ENCODE measurements around the gene MAP3K5.

The MAP3K5 gene

GRCh38 chr6:136566007-136566487, 226.2 kb downstream of the MAP3K5 start:
- no peak for DNase-seq

GRCh38 chr6:136564180-136564579, 228.1 kb downstream of the MAP3K5 start:
- DNase-seq = no peak

DNA sequence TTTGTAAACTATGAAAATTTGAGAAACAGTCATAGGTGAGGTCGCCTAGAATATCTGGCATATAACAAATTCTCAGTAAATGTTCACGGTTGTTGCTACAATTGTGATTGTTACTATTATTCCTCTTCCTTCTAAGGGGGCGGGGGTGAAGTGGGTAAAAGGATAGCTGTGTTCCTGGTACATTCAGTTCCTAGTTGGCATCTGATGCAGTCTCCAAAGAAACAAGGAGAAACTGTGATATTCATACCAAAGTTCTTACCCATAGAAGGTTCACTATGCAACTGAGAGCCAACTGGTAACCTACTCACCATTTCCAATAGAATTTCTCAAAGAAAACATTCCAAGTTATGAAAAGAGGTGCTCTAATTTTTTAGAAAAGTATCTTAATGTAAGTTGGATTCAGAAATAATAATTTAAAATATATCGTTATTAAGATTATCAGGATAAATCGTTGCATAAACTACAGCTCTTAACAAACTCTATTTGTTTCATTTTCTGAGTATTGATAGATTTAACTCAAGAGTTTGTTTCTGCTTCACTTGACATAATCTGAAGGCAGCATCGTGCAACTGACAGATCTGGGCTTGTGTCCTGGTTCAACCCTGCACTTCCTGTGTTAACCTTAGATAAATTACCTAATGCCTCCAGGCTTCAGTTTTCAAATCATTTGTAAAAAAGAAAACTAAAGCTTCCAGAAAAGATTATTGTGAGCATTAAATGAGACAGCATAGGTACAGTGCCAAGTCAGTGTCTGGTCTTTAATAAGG, 228.7 kb downstream of the MAP3K5 start:
- DNase-seq = no peak

DNA sequence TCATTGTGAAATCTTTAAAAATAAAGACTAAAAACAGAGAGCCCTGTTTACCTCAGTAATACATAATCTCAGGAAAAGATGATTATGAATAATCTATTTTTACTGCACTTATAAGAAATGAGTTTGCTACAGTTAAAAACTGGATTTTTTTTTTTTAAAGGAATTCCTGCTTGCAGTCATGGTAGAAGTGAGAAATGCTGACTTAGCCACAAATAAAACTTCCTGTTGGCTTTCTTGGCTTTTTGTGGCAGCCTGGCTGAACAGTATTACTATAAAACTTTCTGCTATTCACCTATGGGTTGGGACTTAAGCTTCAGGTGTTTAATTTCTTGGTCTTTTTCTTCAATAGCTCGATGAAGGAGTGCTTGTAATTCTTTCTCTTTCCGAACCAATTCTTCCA, 230.1 kb downstream of the MAP3K5 start:
- DNase-seq = no peak

DNA sequence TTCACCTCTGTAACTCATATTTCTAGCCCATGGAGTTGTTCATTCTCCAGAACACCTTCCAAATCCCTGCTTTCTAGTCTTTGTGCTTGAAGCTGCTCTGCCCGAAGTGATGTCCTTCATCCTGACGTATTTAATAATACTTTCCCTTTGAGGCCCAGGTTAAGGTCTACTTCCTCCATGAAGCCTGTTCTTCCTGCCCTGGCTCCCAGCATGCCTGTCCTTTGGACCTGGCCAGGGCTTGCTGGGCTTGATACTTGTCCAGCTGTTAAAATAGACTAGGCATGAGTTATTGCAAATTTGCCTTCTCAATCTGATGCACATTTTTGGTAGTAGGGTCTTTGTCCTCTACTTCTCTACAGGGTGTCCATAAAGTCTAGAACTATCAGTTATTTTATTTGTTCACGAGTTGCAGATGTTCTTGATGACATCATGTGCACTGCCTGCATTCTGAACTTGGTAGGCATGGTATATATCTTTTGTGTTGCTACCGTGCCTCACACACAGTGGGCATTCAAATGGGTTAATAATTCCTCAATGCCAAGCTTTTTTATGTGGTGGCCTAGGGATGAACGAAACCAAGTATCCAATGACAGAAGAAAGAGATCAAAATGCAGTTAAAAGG, 239.0 kb downstream of the MAP3K5 start:
- DNase-seq = no peak

- DNase-seq = no peak
Observed at GRCh38 chr6:136552054-136552453, 240.2 kb downstream of the MAP3K5 start.

- DNase-seq = no peak
Observed at GRCh38 chr6:136551103-136551502, 241.2 kb downstream of the MAP3K5 start.

GRCh38 chr6:136550330-136551071, 241.8 kb downstream of the MAP3K5 start, which contains the start of gene MAP7:
MAP7 (minus strand) TSS chr6:136550422; CDS start chr6:136550408, 14 bp downstream.
- peak; percentile 48 to 60 for DNase-seq

DNA sequence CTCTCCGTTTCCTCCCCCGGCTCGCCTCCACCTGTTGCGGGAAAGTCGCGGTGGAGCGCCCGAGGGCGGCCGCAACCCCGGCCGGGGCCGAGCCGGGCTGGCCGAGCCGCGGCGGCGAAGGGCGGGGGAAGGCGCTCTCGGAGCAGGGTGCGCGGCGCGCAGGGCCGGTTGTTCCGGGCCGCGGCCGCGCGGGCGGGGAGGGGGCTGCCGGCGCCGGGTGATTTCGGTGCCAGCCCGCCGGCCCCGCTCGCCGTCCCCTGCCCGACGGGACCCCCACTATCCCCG, 242.3 kb downstream of the MAP3K5 start:
- peak in 1 of 2 donors; percentile 3 for DNase-seq

GRCh38 chr6:136549300-136550044, 242.8 kb downstream of the MAP3K5 start:
- peak in 1 of 2 donors; percentile 2 for DNase-seq

- DNase-seq = no peak
Observed at GRCh38 chr6:136548582-136549299, 243.5 kb downstream of the MAP3K5 start.

DNA sequence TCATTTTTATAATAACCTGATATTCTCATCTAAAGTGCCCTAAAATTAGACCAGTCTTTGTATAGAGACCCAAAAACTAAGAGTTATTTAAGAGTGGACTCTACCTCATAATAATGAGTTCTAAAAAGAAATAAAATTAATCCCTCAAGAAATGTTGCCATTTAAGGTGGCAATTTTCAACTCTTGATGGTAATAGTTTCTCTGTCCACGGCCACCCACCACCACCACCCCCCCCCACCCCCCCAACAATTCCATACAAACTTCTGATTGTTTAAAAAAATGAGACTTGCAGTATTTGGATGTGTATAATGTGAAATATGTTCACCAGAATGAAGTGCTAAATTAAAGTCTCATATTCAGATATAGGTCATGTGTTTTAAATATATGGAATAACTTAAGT, 244.4 kb downstream of the MAP3K5 start:
- no peak for DNase-seq

GRCh38 chr6:136547336-136547735, 244.9 kb downstream of the MAP3K5 start:
- no peak for DNase-seq

- no peak for DNase-seq
Observed at GRCh38 chr6:136546331-136546730, 245.9 kb downstream of the MAP3K5 start.

DNA sequence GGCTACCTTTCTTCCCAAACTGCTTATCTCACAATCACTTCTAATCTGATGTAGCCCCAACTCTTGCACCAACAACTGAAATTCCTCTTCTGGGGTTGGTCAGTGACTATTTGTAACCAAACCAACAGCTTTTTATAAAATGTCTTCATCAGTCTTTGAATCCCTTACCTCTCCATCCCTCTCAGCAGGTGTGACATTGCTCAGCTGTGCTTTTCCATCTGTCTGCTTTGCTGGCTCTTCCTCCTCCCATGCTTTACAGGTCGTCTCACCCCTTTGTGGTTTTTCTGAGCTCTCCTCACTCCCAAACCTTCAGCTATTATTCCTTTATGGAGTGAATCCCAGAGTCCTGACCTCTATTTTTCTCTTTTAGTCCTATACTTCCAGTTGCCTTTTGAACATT, 248.0 kb downstream of the MAP3K5 start:
- DNase-seq = no peak

DNA sequence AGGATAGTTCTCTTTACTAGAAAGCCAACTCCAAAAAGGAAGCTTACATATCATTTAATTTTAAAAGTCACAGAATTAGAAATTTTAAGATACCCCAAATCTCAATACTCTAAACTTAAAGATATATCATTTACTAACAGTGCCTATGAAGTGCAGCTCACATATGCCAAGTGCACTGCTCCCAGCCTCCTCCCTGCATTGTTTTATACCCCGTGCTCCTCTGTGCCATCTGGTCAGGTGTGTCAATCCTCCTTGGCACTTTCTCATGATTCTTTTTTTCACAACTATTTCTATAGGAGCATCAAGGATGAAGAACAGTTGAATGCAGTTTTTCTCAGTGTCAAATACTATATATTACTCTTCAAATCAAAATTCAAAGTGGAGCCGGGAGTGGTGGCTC, 250.9 kb downstream of the MAP3K5 start:
- no peak for DNase-seq

- no peak for DNase-seq
Observed at GRCh38 chr6:136539967-136540652, 252.2 kb downstream of the MAP3K5 start.

- no peak for DNase-seq
Observed at GRCh38 chr6:136538836-136539235, 253.4 kb downstream of the MAP3K5 start.

DNA sequence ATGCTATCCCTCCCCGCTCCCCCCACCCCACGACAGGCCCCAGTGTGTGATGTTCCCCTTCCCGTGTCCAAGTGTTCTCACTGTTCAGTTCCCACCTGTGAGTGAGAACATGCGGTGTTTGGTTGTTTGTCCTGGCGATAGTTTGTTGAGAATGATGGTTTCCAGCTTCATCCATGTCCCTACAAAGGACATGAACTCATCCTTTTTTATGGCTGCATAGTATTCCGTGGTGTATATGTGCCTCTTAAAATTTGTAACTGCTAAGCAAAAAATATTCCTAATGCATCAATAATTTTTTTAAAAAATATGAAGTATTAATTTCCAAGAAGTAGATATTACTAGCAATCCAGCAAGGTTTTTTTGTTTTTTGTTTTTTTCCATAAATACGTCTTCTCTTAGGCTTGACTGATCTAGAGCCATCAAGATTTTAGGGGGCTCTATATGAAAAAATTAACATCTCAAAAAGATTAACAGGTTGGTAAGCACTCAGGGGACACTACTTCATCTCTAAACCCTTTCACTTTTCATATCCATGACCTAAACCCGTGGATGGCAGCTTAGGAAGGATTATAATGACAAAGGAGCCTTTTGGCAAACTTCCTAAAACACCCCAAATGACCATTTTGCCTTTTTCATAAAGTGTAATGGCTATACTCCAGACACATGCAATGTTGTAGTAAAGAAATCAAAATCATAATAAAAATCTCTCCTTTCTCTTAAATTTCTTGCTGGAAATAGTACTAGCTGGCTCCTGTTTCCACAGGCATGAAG, 256.2 kb downstream of the MAP3K5 start:
- DNase-seq = no peak

DNA sequence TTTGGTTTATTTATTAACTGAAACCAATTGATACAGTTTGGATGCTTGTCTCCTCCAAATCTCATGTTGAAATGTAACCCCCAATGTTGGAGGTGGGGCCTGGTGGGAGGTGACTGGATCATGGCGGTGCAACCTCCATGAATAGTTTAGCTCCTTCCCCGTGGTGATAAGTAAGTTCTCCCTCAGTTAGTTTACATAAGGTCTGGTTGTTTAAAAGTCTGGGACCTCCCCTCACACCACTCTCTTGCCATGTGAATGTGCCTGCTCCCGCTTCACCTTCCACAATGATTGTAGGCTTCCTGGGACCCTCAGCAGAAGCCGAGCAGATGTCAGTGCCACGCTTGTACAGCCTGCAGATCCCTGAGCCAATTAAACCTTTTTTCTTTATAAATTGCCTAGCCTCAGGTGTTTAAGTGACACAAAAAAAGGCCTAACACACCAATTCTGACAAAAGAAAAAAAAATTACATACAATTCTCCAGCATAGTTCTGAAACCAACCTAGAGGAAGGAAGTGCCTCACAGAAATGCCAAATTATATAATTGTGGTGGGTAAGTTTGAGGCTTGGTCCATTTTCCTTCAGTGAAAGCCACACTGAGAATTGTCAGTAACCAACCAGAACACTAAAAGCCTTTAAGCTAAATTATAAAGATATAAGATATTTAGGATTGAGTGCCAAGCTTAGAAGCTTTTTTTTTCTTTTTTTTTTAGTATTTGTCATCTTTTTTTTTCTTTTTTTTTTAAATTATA, 257.1 kb downstream of the MAP3K5 start:
- no peak for DNase-seq

All from stimulated activated CD4-positive, alpha-beta T cell treated with anti-CD3 and anti-CD28 coated beads, Interleukin-2, amount 100 ng/mL, for 48 hours (primary cell).